Activated naive CD4-positive, alpha-beta T cell treated with anti-CD3 and anti-CD28 coated beads for 36 hours (primary cell): Measurements from ENCODE around the gene MPRIP. TPM values are rescaled to one million over a fixed set of nuclear protein-coding genes. Genes with fewer than 3 reads are reported as not detected.

Experiments used
- CTCF ChIA-PET: fragments of 350-600 bp; sonication (Branson Sonifier 250); formaldehyde crosslinking; loops from one replicate; lab custom pipeline; 2021; ENCODE audit warnings: antibody characterized with exemption; lab: Charles Lee
- DNase-seq: peaks from one replicate; pipeline ENCODE4 v3.0.0-alpha.2; 2020
- H3K27ac Mint-ChIP-seq: one replicate; pipeline ENCODE4 v1.8.0; 2021; ENCODE audit warnings: mild to moderate bottlenecking, mixed read lengths
- H3K27me3 Mint-ChIP-seq: one replicate; pipeline ENCODE4 v1.8.0; 2021; ENCODE audit warnings: low read depth, mixed read lengths
- H3K36me3 Mint-ChIP-seq: one replicate; pipeline ENCODE4 v1.8.0; 2021; ENCODE audit warnings: low read depth, mixed read lengths
- H3K4me1 Mint-ChIP-seq: one replicate; pipeline ENCODE4 v1.8.0; 2021; ENCODE audit warnings: low read depth, mixed read lengths
- H3K4me3 Mint-ChIP-seq: one replicate; pipeline ENCODE4 v1.8.0; 2021; ENCODE audit warnings: mild to moderate bottlenecking, moderate library complexity, mixed read lengths
- H3K9me3 Mint-ChIP-seq: one replicate; pipeline ENCODE4 v1.8.0; 2021; ENCODE audit warnings: mixed read lengths
- intact Hi-C: fragments of 100-400 bp; cut with micrococcal nuclease; formaldehyde crosslinking; loops from one replicate; pipeline ENCODE4 v1.15.1; 2023
- total RNA-seq, 2 experiments: library from RNA; stranded (reverse); gene quantifications; one replicate each; pipeline ENCODE4 v1.2.3, GENCODE V29; 2021

Gene MPRIP
- total RNA-seq, 2 experiments from 2014 or later, result 125 TPM

DNA sequence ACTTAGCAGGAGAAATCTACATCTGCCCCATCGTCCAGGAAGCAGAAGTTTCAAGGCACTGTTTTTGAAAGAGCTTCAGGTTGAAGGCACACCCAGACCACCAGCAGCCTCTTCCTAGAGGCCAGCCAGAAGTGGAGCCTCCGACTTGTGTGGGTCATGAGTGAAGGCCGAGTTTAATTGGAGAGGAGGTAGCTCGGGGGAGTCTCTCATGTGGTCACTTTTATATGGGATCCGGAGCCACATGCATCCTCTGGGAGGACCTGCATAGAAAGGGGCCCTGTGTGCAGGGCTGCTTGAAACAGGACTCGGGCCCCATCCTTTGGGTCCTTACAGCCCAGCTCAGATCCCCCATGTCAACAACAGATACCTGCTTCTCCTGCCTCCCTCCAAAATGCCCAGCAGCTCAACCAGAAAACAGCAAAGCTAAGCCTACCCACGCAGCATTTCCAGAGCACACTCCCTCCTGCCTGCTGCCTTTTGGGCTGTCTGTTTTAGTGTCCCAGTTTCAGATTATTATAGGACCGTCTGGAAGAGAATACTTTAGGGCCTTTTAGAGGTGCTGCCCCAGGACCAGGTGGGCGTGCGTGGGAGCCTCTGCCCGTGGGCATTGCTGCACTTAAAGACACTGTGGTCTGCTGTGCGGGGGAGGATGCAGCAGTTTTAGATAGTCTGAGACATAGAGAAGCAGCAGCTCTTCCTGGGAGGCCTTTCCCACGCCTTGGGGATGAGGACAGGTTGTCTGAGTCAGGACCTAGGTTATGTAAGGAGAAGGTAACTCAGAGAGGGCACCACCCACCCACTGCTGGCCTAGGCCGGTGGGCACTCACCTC lies 29.5 kb downstream of the MPRIP start:
- peaks cover 8% of the 10 kb centered on the region for H3K9me3 Mint-ChIP-seq
- no peak overlapping the region for H3K4me3 Mint-ChIP-seq
- intact Hi-C loops, result no loop called here
- H3K27me3 Mint-ChIP-seq, result no peaks in the 10 kb centered on the region
- H3K27ac Mint-ChIP-seq, result no peak overlapping the region
- no peak for DNase-seq
- peaks cover 58% of the 10 kb centered on the region for H3K4me1 Mint-ChIP-seq
- H3K36me3 Mint-ChIP-seq, result peaks cover 5% of the 10 kb centered on the region
- CTCF ChIA-PET, result no interaction called here

DNA sequence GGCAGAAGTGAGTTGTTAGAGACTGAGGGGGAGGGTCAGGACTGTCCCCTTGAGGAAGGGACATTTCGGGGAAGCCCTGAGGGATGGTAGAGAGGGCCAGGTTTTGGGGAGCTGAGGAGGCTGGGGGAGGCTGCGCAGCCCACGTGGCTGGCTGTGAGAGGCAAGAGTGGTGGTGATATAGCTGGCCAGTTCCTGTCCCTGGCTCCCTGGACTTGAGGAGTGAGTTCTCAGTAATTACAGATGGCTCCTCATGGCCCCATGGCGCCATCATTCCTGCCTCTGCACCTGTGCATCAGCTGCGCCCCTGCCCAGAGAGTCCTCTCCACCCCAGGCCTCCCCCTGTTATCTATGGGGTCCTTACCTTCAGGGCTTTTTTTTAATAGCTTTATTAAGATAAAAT lies 30.3 kb downstream of the MPRIP start:
- peaks cover 8% of the 10 kb centered on the region for H3K9me3 Mint-ChIP-seq
- CTCF ChIA-PET, result no interaction called here
- intact Hi-C loops, result no loop called here
- DNase-seq, result no peak
- no peak overlapping the region for H3K4me3 Mint-ChIP-seq
- H3K27ac Mint-ChIP-seq, result no peak overlapping the region
- peaks cover 10% of the 10 kb centered on the region for H3K36me3 Mint-ChIP-seq
- peaks cover 52% of the 10 kb centered on the region for H3K4me1 Mint-ChIP-seq
- no peaks in the 10 kb centered on the region for H3K27me3 Mint-ChIP-seq

DNA sequence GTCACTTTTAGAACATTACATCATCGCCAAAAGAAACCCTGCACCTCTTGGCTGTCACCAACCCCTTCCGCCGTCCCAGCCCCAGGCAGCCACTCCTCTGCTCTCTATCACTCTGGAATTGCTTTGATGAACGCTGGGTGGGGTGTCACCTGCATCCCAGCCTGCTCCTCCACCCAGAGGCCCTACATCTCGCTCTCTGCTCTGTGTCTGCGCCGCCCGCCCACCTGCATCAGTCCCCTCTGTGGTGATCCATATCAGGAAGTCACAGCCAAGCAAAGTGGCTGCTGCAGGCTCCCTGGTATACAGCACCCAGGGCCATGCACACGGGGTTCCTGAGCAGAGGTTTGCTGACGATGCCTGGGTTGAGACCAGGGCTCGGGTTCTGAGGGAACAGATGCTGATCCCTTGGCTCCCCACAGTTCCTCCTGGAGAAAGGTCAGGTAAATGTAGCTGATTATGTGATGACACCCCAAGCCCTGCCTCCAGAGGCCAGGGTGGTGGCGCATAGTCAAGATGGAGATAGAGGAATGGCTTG lies 30.8 kb downstream of the MPRIP start:
- H3K9me3 Mint-ChIP-seq, result peaks cover 8% of the 10 kb centered on the region
- no peak overlapping the region for H3K27ac Mint-ChIP-seq
- peaks cover 52% of the 10 kb centered on the region for H3K4me1 Mint-ChIP-seq
- intact Hi-C loops, result no loop called here
- DNase-seq, result no peak
- CTCF ChIA-PET, result interaction anchor here (0.6 kb wide), 1 partner anchor 151 kb away, joined by 3 read pairs; no protein-coding TSS in a partner anchor
- H3K27me3 Mint-ChIP-seq, result no peaks in the 10 kb centered on the region
- H3K36me3 Mint-ChIP-seq, result peaks cover 14% of the 10 kb centered on the region
- H3K4me3 Mint-ChIP-seq, result no peak overlapping the region

- DNase-seq, result no peak
- no peak overlapping the region for H3K4me3 Mint-ChIP-seq
- CTCF ChIA-PET, result interaction anchor here (0.6 kb wide), 1 partner anchor 150 kb away, joined by 3 read pairs; no protein-coding TSS in a partner anchor
- peaks cover 51% of the 10 kb centered on the region for H3K4me1 Mint-ChIP-seq
- no peaks in the 10 kb centered on the region for H3K27me3 Mint-ChIP-seq
- H3K36me3 Mint-ChIP-seq, result peaks cover 15% of the 10 kb centered on the region
- peaks cover 8% of the 10 kb centered on the region for H3K9me3 Mint-ChIP-seq
- intact Hi-C loops, result no loop called here
- H3K27ac Mint-ChIP-seq, result no peak overlapping the region
Measured at GRCh38 chr17:17073581-17074403, 31.5 kb downstream of the MPRIP start.

DNA sequence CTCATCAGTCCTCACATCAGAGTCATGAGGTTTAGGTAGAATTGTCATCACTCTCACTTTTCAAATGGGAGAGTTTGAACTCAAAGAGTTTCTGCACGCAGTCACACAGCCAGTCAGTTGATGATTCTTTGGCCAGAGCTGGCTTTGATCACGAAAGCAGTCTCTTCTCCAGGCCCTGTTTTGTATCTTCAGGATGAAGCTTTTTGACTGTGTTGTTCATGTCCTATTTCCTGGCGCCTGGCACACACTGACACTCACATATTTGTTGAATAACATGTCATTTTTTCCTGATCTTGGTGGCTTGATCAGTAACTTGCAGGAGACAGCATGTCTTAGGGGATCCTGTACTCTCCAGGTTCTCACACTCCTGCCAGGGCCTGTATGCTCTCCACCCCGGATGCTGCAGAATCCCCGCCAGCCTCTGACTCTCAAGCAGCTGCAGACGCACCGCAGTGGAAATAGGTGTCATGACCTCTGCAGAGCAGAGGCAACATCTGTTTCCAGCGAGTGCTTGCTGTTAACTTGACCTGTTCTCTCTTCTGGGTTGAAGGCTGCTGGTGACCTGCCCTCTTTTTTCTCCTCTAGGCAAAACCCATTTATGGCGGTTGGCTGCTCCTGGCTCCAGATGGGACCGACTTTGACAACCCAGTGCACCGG lies 33.0 kb downstream of the MPRIP start:
- intact Hi-C loops, result no loop called here
- Mint-ChIP-seq H3K4me1 (peaks cover 45% of the 10 kb centered on the region), H3K27ac (peak overlapping the region; percentile 26)

DNA sequence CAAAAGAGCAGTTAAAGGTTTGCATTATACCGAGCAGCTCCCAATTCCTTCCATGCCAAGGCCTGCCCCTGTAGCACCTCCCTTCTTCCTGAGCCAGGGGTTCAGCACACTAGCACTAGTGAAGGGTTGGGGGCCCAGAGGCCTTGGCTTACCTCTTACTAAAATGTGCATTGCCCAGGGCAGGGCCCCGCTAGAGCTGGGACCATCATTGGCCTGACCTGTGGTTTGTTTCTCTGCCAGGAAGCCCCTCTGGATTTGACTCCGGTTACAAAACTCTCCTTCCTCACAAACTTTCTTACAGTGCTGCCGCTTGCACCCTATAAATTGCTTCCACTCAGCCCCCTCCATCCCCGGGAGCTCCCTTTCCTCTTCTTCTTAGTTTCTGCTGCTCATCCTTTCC lies 33.8 kb downstream of the MPRIP start:
- Mint-ChIP-seq H3K27ac (no peak overlapping the region), H3K4me3 (no peak overlapping the region), H3K36me3 (peaks cover 10% of the 10 kb centered on the region), H3K27me3 (no peaks in the 10 kb centered on the region), H3K9me3 (no peaks in the 10 kb centered on the region), H3K4me1 (peaks cover 44% of the 10 kb centered on the region)
- intact Hi-C loops, result no loop called here
- DNase-seq, result no peak
- CTCF ChIA-PET, result no interaction called here

More for the DNA sequence above, 33.0 kb downstream of the MPRIP start:
- no peaks in the 10 kb centered on the region for H3K27me3 Mint-ChIP-seq
- peaks cover 1% of the 10 kb centered on the region for H3K9me3 Mint-ChIP-seq
- H3K36me3 Mint-ChIP-seq, result peaks cover 12% of the 10 kb centered on the region
- CTCF ChIA-PET, result no interaction called here
- no peak overlapping the region for H3K4me3 Mint-ChIP-seq
- DNase-seq, result peak; percentile 27

DNA sequence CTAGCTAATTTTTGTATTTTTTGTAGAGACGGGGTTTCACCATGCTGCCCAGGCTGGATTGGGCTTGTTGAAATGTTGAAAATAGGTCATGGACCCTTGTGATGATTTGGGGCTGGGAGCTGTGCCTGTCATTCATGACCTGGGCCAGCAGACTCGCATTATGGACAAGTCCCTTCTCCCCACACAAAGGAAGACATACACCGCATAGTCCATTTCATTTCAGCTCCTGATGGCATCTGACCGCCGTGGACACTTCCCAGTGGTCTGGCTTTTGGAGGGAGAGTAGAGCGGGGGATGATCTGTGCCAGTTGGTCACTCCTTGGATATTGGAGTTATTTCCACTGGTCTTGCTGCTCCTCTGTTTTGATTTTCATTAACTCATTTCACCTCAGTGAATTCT lies 34.8 kb downstream of the MPRIP start:
- Mint-ChIP-seq H3K4me1 (peaks cover 34% of the 10 kb centered on the region), H3K4me3 (no peak overlapping the region), H3K36me3 (peaks cover 10% of the 10 kb centered on the region), H3K27ac (no peak overlapping the region), H3K9me3 (no peaks in the 10 kb centered on the region), H3K27me3 (no peaks in the 10 kb centered on the region)
- intact Hi-C loops, result no loop called here
- no peak for DNase-seq
- CTCF ChIA-PET, result no interaction called here

GRCh38 chr17:17077861-17078732 lies 35.8 kb downstream of the MPRIP start:
- intact Hi-C loops, result no loop called here
- Mint-ChIP-seq H3K4me3 (no peak overlapping the region), H3K27me3 (no peaks in the 10 kb centered on the region), H3K9me3 (no peaks in the 10 kb centered on the region), H3K4me1 (peaks cover 27% of the 10 kb centered on the region), H3K27ac (no peak overlapping the region), H3K36me3 (peaks cover 12% of the 10 kb centered on the region)
- no peak for DNase-seq
- CTCF ChIA-PET, result no interaction called here

DNA sequence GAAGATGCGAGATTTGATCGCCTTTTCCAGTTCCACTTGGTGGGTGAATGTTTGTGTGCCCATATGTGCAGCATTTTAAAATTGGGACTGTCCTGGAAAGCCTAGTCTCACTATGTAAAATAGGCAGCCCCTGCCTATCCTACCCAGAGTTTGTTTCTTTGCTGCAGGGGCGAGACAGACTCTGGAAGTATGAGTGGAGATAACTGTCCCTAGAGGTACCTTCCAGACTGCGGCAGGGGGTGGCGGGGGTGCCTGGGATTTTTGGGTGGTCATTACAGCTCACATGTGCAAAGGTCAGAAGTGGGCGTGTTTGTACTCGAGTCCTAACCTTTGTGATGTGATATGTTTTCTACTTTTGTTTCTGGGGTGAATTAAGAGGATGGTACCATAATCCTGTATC lies 36.6 kb downstream of the MPRIP start:
- Mint-ChIP-seq H3K4me3 (no peak overlapping the region), H3K9me3 (no peaks in the 10 kb centered on the region), H3K4me1 (peaks cover 20% of the 10 kb centered on the region), H3K27me3 (no peaks in the 10 kb centered on the region), H3K36me3 (peaks cover 12% of the 10 kb centered on the region), H3K27ac (no peak overlapping the region)
- intact Hi-C loops, result no loop called here
- CTCF ChIA-PET, result no interaction called here
- DNase-seq, result no peak

GRCh38 chr17:17079336-17079735 lies 37.1 kb downstream of the MPRIP start:
- DNase-seq, result no peak
- intact Hi-C loops, result no loop called here
- Mint-ChIP-seq H3K9me3 (no peaks in the 10 kb centered on the region), H3K4me3 (no peak overlapping the region), H3K4me1 (peaks cover 16% of the 10 kb centered on the region), H3K27me3 (no peaks in the 10 kb centered on the region), H3K27ac (no peak overlapping the region), H3K36me3 (peaks cover 12% of the 10 kb centered on the region)
- CTCF ChIA-PET, result no interaction called here

DNA sequence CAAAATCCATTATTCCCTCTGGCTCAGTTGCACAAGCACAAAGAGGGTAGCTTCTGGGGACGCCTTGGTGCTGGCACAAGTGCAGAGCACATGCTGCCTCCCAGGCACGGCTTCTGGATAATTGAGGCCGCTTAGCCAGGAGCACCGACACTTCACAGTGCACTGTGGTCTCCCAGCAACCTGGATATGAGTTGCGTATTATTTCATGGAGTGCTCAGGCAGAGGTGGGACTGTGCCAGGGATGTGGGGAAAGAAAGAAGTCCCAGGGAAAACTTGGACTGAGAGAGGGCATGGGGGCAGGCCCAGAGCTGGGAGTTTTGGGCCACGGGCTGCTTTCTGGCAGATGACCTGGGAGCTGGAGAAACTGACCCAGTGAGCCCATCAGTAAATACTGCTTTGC lies 37.5 kb downstream of the MPRIP start:
- CTCF ChIA-PET, result no interaction called here
- H3K4me1 Mint-ChIP-seq, result peaks cover 11% of the 10 kb centered on the region

More for the DNA sequence above, 37.5 kb downstream of the MPRIP start:
- peaks cover 12% of the 10 kb centered on the region for H3K36me3 Mint-ChIP-seq
- H3K9me3 Mint-ChIP-seq, result no peaks in the 10 kb centered on the region
- no peak overlapping the region for H3K27ac Mint-ChIP-seq
- no peaks in the 10 kb centered on the region for H3K27me3 Mint-ChIP-seq
- no peak overlapping the region for H3K4me3 Mint-ChIP-seq
- no peak for DNase-seq
- intact Hi-C loops, result no loop called here
